ENCODE results near the gene CAMK2N1.
"Not testable (repeated sequence)": the region's sequence is repeated elsewhere in the genome, so short reads cannot be mapped to it uniquely, and the experiment has no call there.

The CAMK2N1 gene

DNA sequence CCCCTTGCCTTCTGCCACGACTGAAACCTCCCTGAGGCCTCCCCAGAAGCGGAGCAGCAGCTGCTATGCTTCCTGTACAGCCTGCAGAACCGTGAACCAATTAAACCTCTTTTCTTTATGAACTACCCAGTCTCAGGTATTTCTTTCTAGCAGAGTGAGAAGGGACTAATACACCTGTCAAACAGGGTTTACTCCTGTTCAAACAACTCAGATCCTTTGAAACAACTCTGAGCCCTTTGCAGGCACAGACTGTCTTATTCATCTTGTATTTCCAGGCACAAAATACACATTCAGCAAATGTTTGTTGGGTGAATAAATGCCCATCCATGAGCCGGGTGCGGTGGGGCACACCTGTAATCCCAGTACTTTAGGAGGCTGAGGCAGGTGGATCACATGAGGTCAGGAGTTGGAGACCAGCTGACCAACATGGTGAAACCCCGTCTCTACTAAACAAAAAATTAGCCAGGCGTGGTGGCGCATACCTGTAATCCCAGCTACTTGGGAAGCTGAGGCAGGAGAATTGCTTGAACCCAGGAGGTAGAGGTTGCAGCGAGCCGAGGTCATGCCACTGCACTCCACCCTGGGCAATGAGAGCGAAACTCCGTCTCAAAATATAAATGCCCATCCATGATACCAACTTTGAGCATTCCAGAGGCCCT lies 10.8 kb upstream of the CAMK2N1 start:
- DNase-seq (ENCODE audit: low spot score) = not testable (repeated sequence)

DNA sequence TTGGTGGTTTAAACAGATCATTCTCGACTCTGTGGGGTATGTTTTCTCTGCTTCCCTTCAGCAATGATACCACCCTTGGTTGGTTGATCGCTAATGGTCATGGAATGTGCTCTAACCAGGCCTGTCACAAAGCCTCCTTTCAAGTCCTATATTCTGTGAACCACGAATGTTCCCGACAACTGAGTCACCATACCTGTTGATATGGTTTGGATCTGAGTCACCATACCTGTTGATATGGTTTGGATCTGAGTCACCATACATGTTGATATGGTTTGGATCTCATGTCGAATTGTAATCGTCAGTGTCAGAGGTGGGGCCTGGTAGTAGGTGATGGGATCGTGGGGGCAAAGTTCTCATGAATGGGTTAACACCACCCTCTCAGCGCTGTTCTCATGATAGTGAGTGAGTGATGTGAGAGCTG lies 10.2 kb upstream of the CAMK2N1 start:
- peak; percentile 32 for DNase-seq (ENCODE audit: low spot score)

DNA sequence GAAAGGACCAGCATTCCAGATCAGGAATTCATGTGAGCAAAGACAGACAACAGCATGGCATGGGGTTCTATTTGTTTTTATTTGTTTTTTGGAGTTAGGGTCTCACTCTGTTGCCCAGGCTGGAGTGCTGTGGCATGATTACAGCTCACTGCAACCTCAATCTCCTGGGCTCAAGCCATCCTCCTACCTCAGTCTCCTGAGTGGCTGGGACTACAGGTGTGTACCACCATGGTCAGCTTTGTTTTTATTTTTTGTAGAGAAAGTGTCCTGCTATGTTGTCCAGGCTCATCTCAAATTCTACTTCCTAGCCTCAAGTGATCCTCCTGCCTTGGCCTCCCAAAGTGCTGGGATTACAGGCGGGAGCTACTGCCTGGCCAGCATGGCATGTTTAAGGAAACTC lies 9.7 kb upstream of the CAMK2N1 start:
- DNase-seq (ENCODE audit: low spot score) = no peak

DNA sequence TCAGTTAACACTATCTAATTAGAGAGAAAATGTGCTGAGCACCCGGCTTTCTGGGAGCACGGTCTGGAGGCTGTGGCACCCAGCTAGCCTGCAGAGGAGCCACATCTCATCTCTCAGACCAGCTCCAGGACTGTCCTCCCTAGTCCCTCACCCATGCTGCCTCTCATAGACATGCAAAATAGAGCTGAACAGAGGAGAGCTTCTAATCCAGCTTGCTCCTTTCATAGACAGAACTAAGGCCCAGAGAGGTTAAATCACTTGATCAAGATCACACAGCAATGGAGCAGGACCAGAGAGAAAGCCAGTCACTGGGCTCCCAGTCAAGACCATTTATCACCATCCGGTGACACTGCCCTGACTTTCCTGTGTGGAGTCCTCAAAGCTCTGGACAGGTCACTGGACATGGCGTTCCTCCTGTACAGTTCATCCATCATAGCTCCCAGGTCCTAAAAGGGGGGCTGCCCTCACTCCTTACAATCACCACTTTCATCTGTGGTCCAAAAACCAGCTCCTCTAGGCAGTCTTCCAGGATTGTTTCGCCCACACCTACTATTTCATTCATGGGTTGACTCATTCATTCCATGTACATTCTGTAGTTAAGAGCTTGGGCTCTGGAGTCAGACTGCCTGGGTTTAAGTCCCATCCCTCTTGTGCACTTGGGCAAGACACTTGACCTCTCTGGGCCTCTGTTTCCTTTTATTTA lies 8.8 kb upstream of the CAMK2N1 start:
- DNase-seq (ENCODE audit: low spot score) = no peak

DNA sequence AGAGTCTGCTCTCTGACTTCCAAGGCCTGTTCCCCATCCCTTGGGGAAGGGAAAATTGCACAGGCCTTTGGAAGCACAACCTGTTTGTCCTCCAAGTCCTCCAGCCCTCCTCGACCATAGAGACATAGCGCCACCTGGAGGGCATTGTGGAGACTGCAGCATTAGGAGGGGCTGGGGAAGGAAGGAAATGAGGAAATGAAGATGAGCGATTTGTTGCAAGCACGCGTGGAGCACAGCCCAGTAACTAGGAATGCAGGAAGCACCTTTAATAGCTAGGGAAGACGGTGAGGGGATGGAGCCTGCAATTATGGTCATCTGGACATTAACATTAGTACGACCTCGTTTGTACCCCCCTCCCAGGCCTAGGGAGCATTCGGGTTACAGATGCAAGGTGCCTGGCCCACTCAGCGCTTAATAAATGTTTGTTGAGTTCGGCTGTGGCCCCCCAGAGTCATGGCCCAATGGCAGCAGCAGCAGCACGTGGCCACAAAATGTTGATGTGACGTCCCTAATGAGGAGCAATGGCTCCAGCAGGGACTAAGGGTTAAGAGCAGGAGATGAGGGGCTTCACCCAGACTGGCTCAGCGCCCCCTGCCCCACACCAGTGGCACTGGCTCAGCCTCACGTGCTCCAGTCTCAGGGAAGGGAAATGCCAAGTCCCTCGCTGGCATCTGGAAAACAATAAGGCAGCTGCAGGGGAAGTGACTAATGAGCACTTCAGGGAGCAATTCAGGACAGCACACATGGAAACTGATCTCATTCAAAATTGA lies 8.0 kb upstream of the CAMK2N1 start:
- peak; percentile 82 for DNase-seq (ENCODE audit: low spot score)

DNA sequence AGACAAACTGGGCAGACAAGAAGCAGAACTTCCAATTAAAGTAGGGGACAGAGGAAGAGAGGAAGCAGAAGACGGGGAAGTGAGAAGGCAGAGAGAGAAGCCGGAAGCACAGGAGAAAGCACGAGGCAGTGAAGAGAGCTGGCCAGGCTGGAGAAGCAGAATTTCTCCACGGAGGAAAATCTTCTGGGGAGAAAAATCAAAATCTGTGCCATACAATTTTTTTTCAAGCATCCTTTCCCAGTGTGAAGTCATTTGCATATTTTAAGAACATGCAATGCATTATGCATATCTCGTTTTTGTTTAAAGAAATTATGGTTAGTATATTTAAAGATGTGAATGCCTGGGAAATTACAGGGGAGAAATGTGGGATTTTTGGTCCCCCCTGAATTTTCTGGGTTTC lies 7.3 kb upstream of the CAMK2N1 start:
- no peak for DNase-seq (ENCODE audit: low spot score)

DNA sequence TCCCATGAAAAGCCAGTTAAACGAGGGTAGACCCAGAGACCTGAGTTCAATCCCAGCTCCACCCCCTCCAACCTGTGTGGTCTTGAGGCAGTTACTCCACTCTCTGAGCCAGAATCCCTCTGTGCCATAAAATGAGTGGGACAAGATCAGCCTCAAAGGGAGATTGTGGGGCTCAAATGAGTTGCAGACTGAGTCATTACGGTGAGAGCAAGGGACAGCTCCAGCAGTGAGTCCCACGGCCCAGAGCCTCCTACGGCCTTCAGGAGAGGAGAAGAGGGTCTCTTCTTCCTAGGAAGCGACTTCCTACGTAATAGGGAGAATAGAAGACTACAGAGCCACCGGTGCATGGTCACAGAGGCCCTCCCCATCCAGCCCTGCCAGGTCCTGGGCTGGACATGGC lies 6.7 kb upstream of the CAMK2N1 start:
- DNase-seq (ENCODE audit: low spot score) = no peak

DNA sequence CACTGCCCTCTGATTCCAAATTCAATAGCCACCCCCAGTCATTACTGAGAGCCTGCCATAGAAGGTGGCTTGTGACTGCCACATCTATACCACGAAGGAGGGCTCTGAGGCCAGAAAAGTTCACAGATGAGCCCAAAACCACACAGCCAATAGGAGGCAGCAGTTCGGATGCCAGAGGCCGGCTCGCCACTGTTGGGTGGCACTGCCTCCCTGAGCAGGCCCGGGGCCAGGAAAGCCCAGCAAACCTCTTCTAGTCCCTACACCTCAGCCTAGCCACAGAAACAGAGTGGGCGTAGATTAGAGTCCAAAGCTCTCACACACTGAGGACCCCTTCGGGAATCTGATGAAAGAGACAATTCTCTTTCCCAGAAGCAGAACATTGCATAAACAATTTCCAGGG lies 5.9 kb upstream of the CAMK2N1 start:
- DNase-seq (ENCODE audit: low spot score) = no peak

DNA sequence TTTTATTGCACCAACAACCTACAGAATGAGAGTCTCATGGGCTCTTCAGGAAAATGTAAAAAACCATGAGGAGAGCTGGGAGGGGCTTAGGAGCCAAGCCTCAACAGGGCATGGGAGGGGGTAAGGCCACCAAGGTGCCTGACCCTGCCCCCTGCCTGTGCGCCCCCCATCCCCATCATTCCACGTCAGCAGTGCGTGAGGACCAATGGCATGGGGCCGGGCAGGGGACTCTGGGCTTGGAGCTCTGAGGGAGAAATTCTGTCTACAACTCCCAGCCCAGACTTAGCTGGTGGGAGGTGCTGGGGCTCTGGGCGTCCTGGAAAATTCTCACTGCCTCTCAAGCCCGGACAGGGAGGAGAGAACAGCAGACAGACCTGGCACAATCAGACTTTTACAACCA lies 5.2 kb upstream of the CAMK2N1 start:
- DNase-seq (ENCODE audit: low spot score) = no peak

DNA sequence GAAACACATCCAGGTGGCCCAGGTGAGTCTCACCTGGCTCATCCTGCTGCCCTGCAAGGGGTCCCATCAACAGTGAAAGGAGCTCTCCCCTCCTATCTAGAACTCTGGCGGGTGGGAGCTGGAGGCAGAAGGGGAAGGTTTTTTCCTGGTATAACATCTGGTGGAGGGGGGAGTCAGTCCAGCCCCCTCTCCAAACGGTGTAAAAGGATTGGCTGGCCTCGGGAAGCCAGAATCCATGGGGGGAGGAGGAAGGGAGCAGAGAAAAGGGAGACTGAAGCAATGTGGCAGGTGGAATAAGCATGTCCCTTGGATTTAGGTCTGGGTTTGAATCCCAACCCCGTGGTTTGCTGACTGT lies 1.2 kb upstream of the CAMK2N1 start:
- no peak for DNase-seq (ENCODE audit: low spot score)

DNA sequence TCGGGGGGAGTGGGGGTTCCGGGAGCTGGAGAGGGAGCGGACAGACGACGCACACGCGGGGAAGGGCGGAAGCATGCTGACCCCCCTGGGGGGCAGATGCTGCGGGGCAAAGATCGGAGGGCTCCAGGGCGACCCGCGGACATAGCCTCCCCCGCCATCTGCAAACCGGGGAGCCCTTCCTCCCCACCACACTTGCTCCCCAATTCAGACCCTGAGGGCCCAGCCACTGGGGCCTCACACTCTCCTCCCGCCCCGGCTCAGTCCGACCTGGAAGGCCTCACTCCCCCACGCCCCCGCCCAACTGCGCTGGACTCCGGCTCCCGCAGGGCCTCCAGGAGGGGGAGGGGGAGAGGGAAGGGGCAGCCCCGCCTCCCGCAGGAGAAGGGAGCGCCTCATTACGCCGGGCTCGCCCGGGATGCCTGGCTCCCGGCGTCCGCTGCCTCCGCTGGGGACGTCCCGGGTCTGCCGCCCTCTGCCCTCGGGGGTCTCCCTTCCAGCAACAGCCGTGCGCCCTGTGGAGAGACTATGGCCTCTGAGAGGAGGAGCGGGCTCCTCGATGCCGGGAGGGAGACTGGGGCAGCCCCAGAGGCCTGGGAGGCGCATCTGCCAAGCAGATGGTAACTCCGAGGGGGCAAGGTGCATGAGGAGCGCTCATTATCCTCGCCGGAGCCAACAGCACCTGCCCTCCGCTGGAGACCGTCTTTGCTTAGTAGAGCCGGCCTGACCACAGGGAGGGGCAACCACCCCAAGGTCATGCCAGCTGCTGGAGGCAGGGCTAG lies 636 bp upstream of the CAMK2N1 start:
- DNase-seq (ENCODE audit: low spot score) = no peak

DNA sequence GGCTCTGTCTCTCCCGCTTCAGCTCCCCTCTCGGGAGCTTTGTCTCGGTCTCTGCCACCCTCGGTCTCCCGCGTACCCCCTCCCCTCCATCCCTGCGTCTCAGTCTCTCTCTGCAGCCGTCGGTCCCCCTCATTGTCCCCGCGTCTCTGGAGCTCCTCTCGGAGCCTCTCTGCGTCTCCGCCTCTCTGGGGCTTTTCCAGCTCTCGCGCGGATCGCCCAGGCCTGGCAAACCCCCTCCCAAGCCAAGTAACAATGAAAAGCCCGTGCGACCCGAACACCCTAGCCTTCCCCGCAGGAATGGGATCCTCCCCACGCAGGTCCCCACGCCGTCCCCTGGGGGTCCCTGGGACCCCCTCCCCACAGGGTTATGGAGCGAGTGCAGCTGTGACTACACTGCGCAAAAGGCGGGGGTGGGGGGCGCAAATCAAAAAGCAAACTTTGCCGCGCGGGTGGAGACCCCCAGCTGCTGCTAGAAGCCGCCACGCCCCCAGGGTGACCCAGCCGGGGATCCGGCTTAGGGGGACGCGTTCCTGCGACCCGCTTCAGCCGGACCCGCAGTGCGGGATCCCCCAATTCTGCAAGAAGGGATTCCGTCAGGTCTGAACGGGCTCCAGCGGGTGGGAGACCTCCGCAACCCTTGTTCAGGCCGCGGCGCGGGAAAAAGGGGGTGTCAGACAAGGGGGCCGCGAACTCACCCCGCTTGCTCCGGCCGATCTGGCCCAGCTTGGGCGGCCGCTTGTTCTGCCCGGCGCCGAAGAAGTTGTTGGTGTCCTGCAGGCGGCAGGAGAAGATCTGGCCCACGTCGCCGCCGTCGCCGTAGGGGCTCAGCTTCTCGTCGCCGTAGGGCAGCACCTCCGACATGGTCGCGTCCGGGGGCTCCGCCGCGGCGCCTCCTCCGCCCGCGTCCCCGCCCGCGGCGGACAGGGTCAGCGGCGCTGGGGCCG lies 1.2 kb downstream of the CAMK2N1 start:
- no peak for DNase-seq (ENCODE audit: low spot score)

DNA sequence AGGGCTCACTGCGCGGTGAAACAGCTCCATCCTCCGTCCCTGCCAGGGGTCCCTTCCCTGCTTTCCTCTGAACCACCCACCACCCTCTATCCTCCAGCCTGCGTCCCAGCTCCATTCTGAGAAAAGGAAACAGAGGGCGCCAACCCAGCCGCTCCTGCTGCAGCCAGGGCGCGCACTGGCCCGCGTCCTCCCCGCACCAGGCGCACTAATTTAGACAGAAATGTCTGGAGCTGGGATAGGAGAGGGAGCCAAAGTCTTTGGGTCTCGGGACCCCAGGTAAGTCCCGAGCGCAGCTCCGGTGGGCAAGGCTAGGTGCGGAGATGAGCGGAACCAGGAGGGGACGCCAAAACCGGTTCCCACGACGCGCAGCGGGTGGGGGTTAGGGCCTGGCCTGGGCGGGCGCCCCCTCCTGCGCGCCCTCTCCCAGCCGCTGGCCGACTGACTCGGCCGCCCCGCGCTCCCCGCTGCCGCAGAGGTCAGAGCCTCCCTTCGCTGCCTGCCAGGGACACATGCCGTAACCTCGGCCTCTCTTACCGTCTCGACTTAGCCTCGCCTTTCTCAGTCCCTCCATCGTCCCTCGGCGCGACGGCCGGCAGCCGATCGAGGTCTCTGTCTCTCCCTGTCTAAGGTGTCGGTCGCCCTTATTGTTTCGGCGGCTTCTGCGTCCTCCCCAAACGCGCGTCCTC lies 2.0 kb downstream of the CAMK2N1 start:
- no peak for DNase-seq (ENCODE audit: low spot score)

DNA sequence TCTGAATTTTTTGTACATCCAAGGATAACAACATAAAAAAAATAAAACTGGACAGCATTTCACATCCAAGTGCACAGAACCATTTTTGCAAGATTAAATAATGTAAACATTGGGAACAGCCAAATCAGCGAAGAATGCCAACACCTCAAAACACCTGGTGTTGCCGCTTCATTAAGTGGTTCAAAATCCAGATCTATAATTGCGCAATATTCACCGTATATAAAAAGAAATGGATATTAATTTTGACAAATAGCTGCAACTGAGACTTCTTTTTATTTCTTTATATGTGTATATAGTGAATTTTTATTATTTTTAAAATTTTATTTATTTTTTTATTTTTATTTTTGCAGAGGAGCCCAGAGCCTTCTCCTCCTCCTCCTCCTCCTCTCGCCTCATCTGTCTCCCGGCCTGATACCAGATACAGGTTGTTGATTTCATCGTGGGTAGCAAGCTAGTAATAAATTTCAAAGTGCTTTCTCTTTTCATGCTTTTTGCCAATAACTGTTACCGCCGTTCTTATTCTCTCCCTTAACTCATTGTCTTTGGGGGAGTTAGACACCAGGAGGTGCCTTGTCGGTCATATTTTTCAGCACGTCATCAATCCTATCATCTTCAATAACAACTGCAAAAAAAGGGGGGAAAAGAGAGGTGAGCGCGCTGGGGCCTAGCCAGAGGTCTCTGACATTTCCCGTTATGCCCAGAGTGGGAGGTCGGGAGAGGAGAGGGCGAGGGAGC lies 2.7 kb downstream of the CAMK2N1 start:
- DNase-seq (ENCODE audit: low spot score) = no peak

DNA sequence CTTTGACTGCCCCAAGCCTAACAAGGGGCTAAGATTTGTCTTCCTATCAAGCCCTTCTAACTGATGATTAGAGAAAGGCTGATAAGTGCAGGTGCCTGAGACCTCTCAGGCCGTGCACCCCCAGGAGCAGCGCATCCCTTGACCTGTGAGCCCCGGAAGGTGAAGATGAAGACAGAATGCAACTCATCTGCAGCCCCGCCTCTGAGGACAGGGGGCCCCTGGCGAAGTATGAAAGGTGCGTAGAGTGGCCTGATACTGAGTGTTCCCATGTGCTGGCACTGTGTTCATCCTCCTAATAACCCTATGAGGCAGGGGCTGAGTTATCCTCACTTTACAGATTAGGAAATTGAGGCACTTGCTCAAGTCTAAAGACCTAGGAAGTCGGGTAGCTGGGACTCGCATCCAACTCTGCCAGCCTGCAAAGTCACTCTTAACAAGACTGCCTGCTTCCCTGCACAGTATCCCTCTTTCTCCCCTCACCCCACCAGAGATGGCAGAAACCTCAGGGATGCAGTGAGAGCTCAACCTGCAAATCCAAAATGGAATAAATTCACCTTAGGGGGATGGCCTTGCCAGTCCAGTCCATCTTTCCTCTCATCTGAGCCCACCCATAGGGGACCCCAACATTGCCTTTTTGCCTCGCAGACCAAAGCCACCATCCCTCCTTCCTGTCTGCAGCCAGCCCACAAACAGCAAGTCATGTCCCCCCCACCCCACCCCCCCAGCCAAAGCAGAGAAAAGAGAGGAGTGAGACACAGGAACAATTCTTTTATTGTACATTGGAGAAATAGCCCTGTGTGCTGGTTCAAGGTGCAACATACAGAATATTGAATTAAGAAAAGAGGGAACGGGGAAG lies 4.1 kb downstream of the CAMK2N1 start:
- no peak for DNase-seq (ENCODE audit: low spot score)

DNA sequence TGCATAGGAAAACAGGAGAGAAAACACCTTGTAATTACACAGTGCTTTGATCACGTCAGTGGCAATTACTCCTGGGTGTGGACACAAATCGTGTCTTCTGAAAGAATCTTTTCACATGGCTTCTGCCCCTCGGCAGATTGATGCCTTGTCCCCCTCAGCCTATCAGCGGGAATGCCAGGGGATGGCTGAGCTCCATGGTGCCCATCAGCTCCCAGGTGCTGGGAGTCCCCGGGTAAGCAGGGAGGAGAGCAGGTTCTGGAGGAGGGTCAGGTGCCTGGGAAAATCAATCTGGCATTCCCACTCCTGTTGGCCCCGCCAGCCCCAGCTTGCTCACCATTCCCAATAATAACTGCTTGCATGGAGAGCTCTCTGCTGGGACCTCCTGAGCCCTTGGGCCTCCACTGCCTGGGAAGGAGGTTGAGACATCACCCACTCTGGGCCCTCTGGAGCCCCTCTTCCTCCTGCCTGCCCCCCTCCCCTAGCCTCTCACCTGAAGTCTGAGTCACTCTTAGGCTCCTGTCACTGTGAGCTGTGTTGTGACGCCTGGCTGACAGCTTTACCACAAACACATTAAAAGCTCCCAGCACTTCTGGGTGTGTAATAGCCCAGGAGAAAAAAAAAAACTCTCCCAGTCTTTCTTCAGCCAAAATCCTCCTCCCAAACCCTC lies 4.9 kb downstream of the CAMK2N1 start:
- DNase-seq (ENCODE audit: low spot score) = no peak

DNA sequence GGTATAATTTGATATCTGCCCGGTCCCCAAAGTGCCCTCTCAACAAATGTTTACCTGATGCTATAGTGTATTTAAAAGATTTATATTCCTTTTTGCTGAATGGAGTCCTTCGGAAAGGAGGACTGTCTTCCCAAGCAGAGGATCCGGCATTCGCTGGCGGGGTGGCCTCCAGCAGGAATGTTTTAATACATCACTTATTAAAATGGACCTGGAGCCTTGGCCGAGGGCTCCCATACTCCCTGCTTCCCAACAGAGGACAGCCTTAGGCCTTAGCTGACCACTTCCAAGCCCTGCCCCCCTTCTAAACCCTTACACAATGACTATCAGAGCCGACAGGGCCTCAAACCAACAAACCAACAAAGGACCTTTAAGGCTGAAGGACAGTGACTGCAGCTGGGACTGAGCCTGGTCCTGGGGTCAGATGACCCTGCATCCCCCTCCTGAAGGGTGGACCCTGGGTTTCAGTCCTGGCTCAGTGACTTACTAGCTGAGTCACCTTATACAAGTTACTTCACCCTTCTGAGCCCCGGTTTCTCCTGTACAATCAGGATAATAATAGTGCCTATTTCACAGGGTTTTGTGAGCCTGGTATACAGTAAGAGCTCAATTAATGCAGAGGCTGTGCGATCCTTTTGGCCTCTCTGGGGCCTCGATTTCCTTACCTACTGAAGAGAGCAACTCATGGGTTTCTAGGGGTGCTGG lies 5.6 kb downstream of the CAMK2N1 start:
- DNase-seq (ENCODE audit: low spot score) = no peak

DNA sequence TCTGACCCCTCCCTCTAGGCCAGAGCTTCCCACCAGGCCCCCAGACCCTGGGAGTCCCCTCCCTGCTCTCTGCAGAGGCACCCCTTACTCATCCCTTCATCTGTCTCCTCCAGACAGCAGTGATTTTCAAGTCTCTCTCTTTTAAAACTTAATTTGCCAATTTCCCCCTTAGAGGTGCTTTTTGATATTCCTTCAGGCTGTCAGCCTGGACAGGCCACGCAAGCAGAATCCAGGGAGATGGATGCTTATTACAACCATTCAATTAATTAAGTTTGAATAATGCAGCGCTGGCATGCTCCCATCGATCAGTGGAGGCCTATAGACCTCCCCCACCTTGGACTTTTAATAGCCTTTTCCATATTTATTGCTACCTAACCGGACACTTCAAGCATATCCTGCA lies 6.2 kb downstream of the CAMK2N1 start:
- DNase-seq (ENCODE audit: low spot score) = no peak
